ENCODE results near the gene GPR34.

GRCh38 chrX:41664908-41665307, 23.9 kb upstream of the GPR34 start:
- TF ChIP-seq EZH2phosphoT487 (conservative IDR thresholded peaks at IDR 0.05; ENCODE audit: low read length) (no peak), CTCF (IDR thresholded peaks at IDR 0.05; ENCODE audit: insufficient read depth, low read length, poor library complexity, severe bottlenecking) (no peak)

Measured in SU-DHL-6 (cell line).